Subcutaneous adipose tissue (tissue), 4 donors: ENCODE results near the gene TUBG2. TPM values are rescaled to one million over a fixed set of nuclear protein-coding genes. Genes with fewer than 3 reads are reported as not detected.

Experiments
- CTCF ChIP-seq: fragments of 450-650 bp; IDR thresholded peaks from one replicate; pipeline ENCODE4 v1.5.1; 2016; ENCODE audit warnings: low read depth, mild to moderate bottlenecking, control low read depth, antibody characterized with exemption, moderate library complexity
- total RNA-seq, 4 donors: library from RNA; depleted of rRNA; stranded (reverse); fragments of >200 nt; gene quantifications; one replicate each; pipeline ENCODE4 v1.1.0, GENCODE V29; 2016

Gene TUBG2
- total RNA-seq, 4 donors from 2014 or later = 12.1 to 29.6 (median 21.2) TPM

- no peak for TF ChIP-seq CTCF
Observed at GRCh38 chr17:42673885-42674754, 15.0 kb downstream of the TUBG2 start.

- TF ChIP-seq CTCF = no peak
Observed at GRCh38 chr17:42674755-42675347, 15.8 kb downstream of the TUBG2 start.

GRCh38 chr17:42675348-42675964 is 16.4 kb downstream of the TUBG2 start:
- TF ChIP-seq CTCF = no peak

GRCh38 chr17:42675965-42676423 is 16.9 kb downstream of the TUBG2 start:
- no peak for TF ChIP-seq CTCF

GRCh38 chr17:42676424-42677011 is 17.4 kb downstream of the TUBG2 start, which contains the start of gene PLEKHH3:
Gene PLEKHH3 (minus strand): TSS chr17:42676994. CDS start chr17:42676563, 431 bp downstream.
- TF ChIP-seq CTCF = no peak

GRCh38 chr17:42677012-42677857 is 18.2 kb downstream of the TUBG2 start:
- no peak for TF ChIP-seq CTCF
